ENCODE measurements around the gene RXFP4. TPM values are rescaled to one million over a fixed set of nuclear protein-coding genes. Genes with fewer than 3 reads are reported as not detected.

The RXFP4 gene
- total and polyA plus RNA-seq, 9 of the 15 experiments (the other 6 are each of a cell fraction or from before 2014, with no cell fraction given): 0.64 TPM; not detected in 8

- TF ChIP-seq YY1 (IDR thresholded peaks at IDR 0.05; ENCODE audit: borderline replicate concordance in 1 of 3, control insufficient read depth in 1 of 3, extremely low read depth in 1 of 3, insufficient read depth in 3 of 3, insufficient read length in 1 of 3, insufficient replicate concordance in 2 of 3, low read depth in 1 of 3, low read length in 2 of 3) (peak; percentile 55 to 96 (median 91)), ELK3 (CRISPR knock-in tag; IDR thresholded peaks at IDR 0.05) (no peak), LCOR (CRISPR knock-in tag; IDR thresholded peaks at IDR 0.05) (0 out of 2 replicates have a peak, but pooled peaks have one; percentile 29), MCM2 (IDR thresholded peaks at IDR 0.05; ENCODE audit: low read depth) (no peak), HMBOX1 (IDR thresholded peaks at IDR 0.05) (peak; percentile 21; the same call in 1 of the 2 replicates), HMGN3 (IDR thresholded peaks at IDR 0.05; ENCODE audit: borderline replicate concordance, extremely low read depth, insufficient read length, low read depth, low read length) (peak; percentile 82), ATF7 (IDR thresholded peaks at IDR 0.05) (peak; percentile 38; the same call in 1 of the 2 replicates), ASH1L (IDR thresholded peaks at IDR 0.05; ENCODE audit: borderline replicate concordance, low read depth, partially characterized antibody) (no peak), EP400 (IDR thresholded peaks at IDR 0.05) (peak; percentile 44), RHOXF2B (CRISPR knock-in tag; conservative IDR thresholded peaks at IDR 0.05) (0 out of 2 replicates have a peak, but pooled peaks have one; percentile 70), NR2C2 (CRISPR knock-in tag; IDR thresholded peaks at IDR 0.05) (peak; percentile 87), NR2C2 (tag; IDR thresholded peaks at IDR 0.05) (peak; percentile 97), RFX1 (IDR thresholded peaks at IDR 0.05) (no peak), XRCC5 (IDR thresholded peaks at IDR 0.05; ENCODE audit: low read depth, low read length) (no peak), MTA3 (IDR thresholded peaks at IDR 0.05; ENCODE audit: borderline replicate concordance) (no peak), CTCF (IDR thresholded peaks at IDR 0.05 in 2 of 3, conservative IDR thresholded peaks at IDR 0.05 in 1 of 3; ENCODE audit: insufficient read depth in 2 of 3, low read depth in 1 of 3, low read length in 3 of 3) (peak in 1 of 3 experiments; percentile 12; a peak in 1 of 6 replicates), ZBTB8A (IDR thresholded peaks at IDR 0.05; ENCODE audit: partially characterized antibody) (no peak), SOX6 (IDR thresholded peaks at IDR 0.05) (peak; percentile 64), TGIF2 (CRISPR knock-in tag; IDR thresholded peaks at IDR 0.05) (no peak), E2F8 (IDR thresholded peaks at IDR 0.05; ENCODE audit: low read depth, partially characterized antibody) (peak; percentile 29)
Measured at GRCh38 chr1:155911156-155912055, 30.0 kb upstream of the RXFP4 start, which contains the start of gene RIT1 (continued).
